ENCODE data around the gene REEP3. TPM values are rescaled to one million over a fixed set of nuclear protein-coding genes. Genes with fewer than 3 reads are reported as not detected.

REEP3 gene
- total RNA-seq, 1 experiment from 2014 or later, result 135 TPM

- intact Hi-C loops (cut with micrococcal nuclease; ENCODE audit: unreplicated experiment), result loop anchor here (5.0 kb wide), 1 partner anchor 55 kb away; the partner anchor contains the start of gene JMJD1C
- BruUV-seq (replicated peaks), result TSS peak; percentile 75
- peak overlapping the region; percentile 70 to 83 for H3K4me3 ChIP-seq (ENCODE audit: low read depth in 2 of 2, low read length in 2 of 2)
These were observed 1.1 kb downstream of the REEP3 start for GRCh38 chr10:63522277-63522687.

GRCh38 chr10:63522995-63523394 lies 1.8 kb downstream of the REEP3 start:
- H3K4me1 ChIP-seq (ENCODE audit: control insufficient read depth, insufficient read depth, low read length), result peaks cover 54% of the 10 kb centered on the region
- no TSS peak for BruUV-seq (replicated peaks)
- POLR2A ChIA-PET, result interaction anchor here (0.6 to 0.8 kb wide), 3 partner anchors 59 to 287 kb away, joined by 3 to 17 read pairs (median 3); no protein-coding TSS in a partner anchor

More at GRCh38 chr10:63522277-63522687, 1.1 kb downstream of the REEP3 start:
- TF ChIP-seq POLR2AphosphoS5 (IDR thresholded peaks at IDR 0.05; ENCODE audit: low read depth, low read length) (no peak), REST (IDR thresholded peaks at IDR 0.05; ENCODE audit: insufficient read depth in 1 of 2, low read depth in 2 of 2, low read length in 1 of 2) (no peak), TCF7L2 (IDR thresholded peaks at IDR 0.05; ENCODE audit: low read depth, low read length) (no peak), SIN3A (IDR thresholded peaks at IDR 0.05; ENCODE audit: borderline replicate concordance, insufficient read depth, low read depth, low read length) (no peak), CTCF (IDR thresholded peaks at IDR 0.05) (no peak)
- ChIA-PET CTCF (interaction anchor here (1.1 kb wide), 1 partner anchor 198 kb away, joined by 5 read pairs; no protein-coding TSS in a partner anchor), POLR2A (interaction anchor here (0.6 to 1.2 kb wide), 5 partner anchors 17 to 286 kb away, joined by 3 to 17 read pairs (median 3); no protein-coding TSS in a partner anchor)
- in situ Hi-C loops (cut with HindIII; ENCODE audit: low pct_unique_long_range_greater_than_20kb, low sequenced_read_pairs), result no loop called here
- no peak for DNase-seq (ENCODE audit: low read depth, low spot score)
- H3K27me3 ChIP-seq (ENCODE audit: control insufficient read depth, insufficient read depth, low read length), result no peaks in the 10 kb centered on the region
- peaks cover 59% of the 10 kb centered on the region for H3K4me1 ChIP-seq (ENCODE audit: control insufficient read depth, insufficient read depth, low read length)
- peak overlapping the region; percentile 94 for H3K27ac ChIP-seq (ENCODE audit: low read length)
- ATAC-seq, result no peak
- no peaks in the 10 kb centered on the region; the same call in 1 of the 2 replicates for H3K36me3 ChIP-seq (ENCODE audit: control insufficient read depth, insufficient read depth, low read length)
- no peaks in the 10 kb centered on the region for H3K9me3 ChIP-seq (ENCODE audit: control insufficient read depth, insufficient read depth, low read depth, low read length)

More at GRCh38 chr10:63522995-63523394, 1.8 kb downstream of the REEP3 start:
- DNase-seq (ENCODE audit: low read depth, low spot score), result no peak
- TF ChIP-seq REST (IDR thresholded peaks at IDR 0.05; ENCODE audit: insufficient read depth in 1 of 2, low read depth in 2 of 2, low read length in 1 of 2) (no peak), CTCF (IDR thresholded peaks at IDR 0.05) (no peak), POLR2AphosphoS5 (IDR thresholded peaks at IDR 0.05; ENCODE audit: low read depth, low read length) (no peak), SIN3A (IDR thresholded peaks at IDR 0.05; ENCODE audit: borderline replicate concordance, insufficient read depth, low read depth, low read length) (no peak), TCF7L2 (IDR thresholded peaks at IDR 0.05; ENCODE audit: low read depth, low read length) (no peak)
- no peak for ATAC-seq
- in situ Hi-C loops (cut with HindIII; ENCODE audit: low pct_unique_long_range_greater_than_20kb, low sequenced_read_pairs) (no loop called here), intact Hi-C loops (cut with micrococcal nuclease; ENCODE audit: unreplicated experiment) (loop anchor here (5.0 kb wide), 1 partner anchor 56 kb away; the partner anchor contains the start of gene JMJD1C)
- Histone ChIP-seq H3K9me3 (ENCODE audit: control insufficient read depth, insufficient read depth, low read depth, low read length) (no peaks in the 10 kb centered on the region), H3K36me3 (ENCODE audit: control insufficient read depth, insufficient read depth, low read length) (no peaks in the 10 kb centered on the region; the same call in 1 of the 2 replicates), H3K27me3 (ENCODE audit: control insufficient read depth, insufficient read depth, low read length) (no peaks in the 10 kb centered on the region), H3K27ac (ENCODE audit: low read length) (peak overlapping the region; percentile 94), H3K4me3 (ENCODE audit: low read depth in 2 of 2, low read length in 2 of 2) (peak overlapping the region; percentile 70 to 83)
- CTCF ChIA-PET, result interaction anchor here (1.1 kb wide), 1 partner anchor 198 kb away, joined by 5 read pairs; no protein-coding TSS in a partner anchor
